Left hindlimb (tissue), 1 donor: ENCODE data around the gene TUG1.

Experiments
- DNase-seq: peaks from one replicate; pipeline ENCODE4 v3.0.0-alpha.2; 2018

Gene TUG1

GRCh38 chr22:31005535-31005934 is 36.5 kb downstream of the TUG1 start:
- no peak for DNase-seq

GRCh38 chr22:31019191-31019930 is 50.3 kb downstream of the TUG1 start:
- no peak for DNase-seq

GRCh38 chr22:31020334-31020733 is 51.3 kb downstream of the TUG1 start:
- DNase-seq = no peak

- no peak for DNase-seq
Observed at GRCh38 chr22:31022516-31022915, 53.5 kb downstream of the TUG1 start.
